ENCODE measurements around the gene OR2T35.
"Not testable (repeated sequence)": the region's sequence is repeated elsewhere in the genome, so short reads cannot be mapped to it uniquely, and the experiment has no call there.

Gene OR2T35

GRCh38 chr1:248645178-248645577, at the start of gene OR2T35:
Gene OR2T35, minus strand, starts transcription at chr1:248645278. Its CDS starts 6,020 bp downstream, at chr1:248639258.
- DNase-seq (ENCODE audit: low read depth) = not testable (repeated sequence)

- DNase-seq (ENCODE audit: low read depth) = no peak
Measured at GRCh38 chr1:248691567-248692155, 46.6 kb upstream of the OR2T35 start.

- DNase-seq (ENCODE audit: low read depth) = no peak
Measured at GRCh38 chr1:248688527-248689298, 43.6 kb upstream of the OR2T35 start.

GRCh38 chr1:248686815-248687214, 41.7 kb upstream of the OR2T35 start:
- no peak for DNase-seq (ENCODE audit: low read depth)

GRCh38 chr1:248681651-248682050, 36.6 kb upstream of the OR2T35 start:
- DNase-seq (ENCODE audit: low read depth) = no peak

GRCh38 chr1:248670003-248670402, 24.9 kb upstream of the OR2T35 start:
- no peak for DNase-seq (ENCODE audit: low read depth)

GRCh38 chr1:248663453-248664328, 18.6 kb upstream of the OR2T35 start:
- not testable (repeated sequence) for DNase-seq (ENCODE audit: low read depth)

- DNase-seq (ENCODE audit: low read depth) = not testable (repeated sequence)
Measured at GRCh38 chr1:248656797-248657196, 11.7 kb upstream of the OR2T35 start.

- not testable (repeated sequence) for DNase-seq (ENCODE audit: low read depth)
Measured at GRCh38 chr1:248655354-248655753, 10.3 kb upstream of the OR2T35 start, which contains the start of gene OR2T27. Gene OR2T27, minus strand, starts transcription at chr1:248655528. Its CDS starts 4,644 bp downstream, at chr1:248650884.

GRCh38 chr1:248648770-248649536, 3.9 kb upstream of the OR2T35 start:
- not testable (repeated sequence) for DNase-seq (ENCODE audit: low read depth)

- DNase-seq (ENCODE audit: low read depth) = not testable (repeated sequence)
Measured at GRCh38 chr1:248642971-248643651, 2.0 kb downstream of the OR2T35 start.

GRCh38 chr1:248641583-248641982, 3.5 kb downstream of the OR2T35 start:
- DNase-seq (ENCODE audit: low read depth) = not testable (repeated sequence)

GRCh38 chr1:248640906-248641305, 4.2 kb downstream of the OR2T35 start:
- not testable (repeated sequence) for DNase-seq (ENCODE audit: low read depth)

- DNase-seq (ENCODE audit: low read depth) = not testable (repeated sequence)
Measured at GRCh38 chr1:248639652-248640051, 5.4 kb downstream of the OR2T35 start.

GRCh38 chr1:248636612-248637011, 8.5 kb downstream of the OR2T35 start:
- DNase-seq (ENCODE audit: low read depth) = not testable (repeated sequence)

GRCh38 chr1:248634991-248635390, 10.1 kb downstream of the OR2T35 start, which contains the start of gene OR2T11:
Gene OR2T11, minus strand, starts transcription at chr1:248635091. Its CDS starts 7,963 bp downstream, at chr1:248627128.
- DNase-seq (ENCODE audit: low read depth) = not testable (repeated sequence)

- no peak for DNase-seq (ENCODE audit: low read depth)
Measured at GRCh38 chr1:248631354-248632008, 13.6 kb downstream of the OR2T35 start.

- no peak for DNase-seq (ENCODE audit: low read depth)
Measured at GRCh38 chr1:248630551-248630950, 14.5 kb downstream of the OR2T35 start.

GRCh38 chr1:248627971-248628844, 16.9 kb downstream of the OR2T35 start:
- DNase-seq (ENCODE audit: low read depth) = no peak

All from stimulated activated CD8-positive, alpha-beta memory T cell treated with anti-CD3 and anti-CD28 coated beads, Interleukin-12 subunit alpha, Interleukin-12 subunit beta, amount 100 ng/mL, for 1 hour (primary cell).